Vagina (tissue), 2 donors: ENCODE data around the gene FAM227A. TPM values are rescaled to one million over a fixed set of nuclear protein-coding genes. Genes with fewer than 3 reads are reported as not detected.
"Not testable (repeated sequence)": the region's sequence is repeated elsewhere in the genome, so short reads cannot be mapped to it uniquely, and the experiment has no call there.

Experiments
- DNase-seq, 2 donors: peaks; one replicate each; pipeline ENCODE4 v3.0.0-alpha.2; 2017; ENCODE audit errors: extremely low spot score in 2 of 2
- H3K27ac ChIP-seq: fragments of 200-600 bp; sonication (generic); one replicate; pipeline ENCODE4 v1.5.1; 2019
- H3K27me3 ChIP-seq: fragments of 200-600 bp; sonication (generic); one replicate; pipeline ENCODE4 v1.5.1; 2019
- H3K36me3 ChIP-seq, 2 donors: fragments of 200-600 bp; sonication (generic); one replicate each; pipeline ENCODE4 v1.5.1; 2017 to 2019
- H3K4me1 ChIP-seq: fragments of 200-600 bp; sonication (generic); one replicate; pipeline ENCODE4 v1.5.1; 2019
- H3K4me3 ChIP-seq, 2 donors: fragments of 200-600 bp; sonication (generic); 1 replicate in 1 of 2; 2 replicates in 1 of 2; pipeline ENCODE4 v1.5.1; 2016 to 2019
- H3K9me3 ChIP-seq: fragments of 200-600 bp; sonication (generic); one replicate; pipeline ENCODE4 v1.5.1; 2019
- POLR2A ChIP-seq, 2 donors: fragments of 450-650 bp; IDR thresholded peaks; one replicate each; pipeline ENCODE4 v1.6.1; 2017; ENCODE audit warnings: antibody characterized with exemption in 2 of 2, mild to moderate bottlenecking in 2 of 2, moderate library complexity in 2 of 2
- POLR2AphosphoS5 ChIP-seq, 2 donors: sonication (generic); formaldehyde crosslinking; IDR thresholded peaks; one replicate each; pipeline ENCODE4 v1.9.0; 2017; ENCODE audit warnings: antibody characterized with exemption in 2 of 2, mild to moderate bottlenecking in 2 of 2, low read depth in 1 of 2; ENCODE audit not compliant: insufficient read depth in 1 of 2
- intact Hi-C: fragments of 100-400 bp; cut with DNase I; formaldehyde crosslinking; loops from one replicate; pipeline ENCODE4 v1.15.1; 2023
- total RNA-seq: library from RNA; depleted of rRNA; stranded (reverse); fragments of >200 nt; gene quantifications from one replicate; pipeline ENCODE4 v1.2.3, GENCODE V29; 2016
- TF ChIP-seq, protein P1 (sequence below), 3 experiments: fragments of 450-650 bp in 2 of 3; fragments of 200-600 bp in 1 of 3; sonication (generic) in 1 of 3; IDR thresholded peaks; one replicate each; pipeline ENCODE4 v1.5.1; 2017 to 2019; ENCODE audit warnings: antibody characterized with exemption in 3 of 3, mild to moderate bottlenecking in 2 of 3, moderate library complexity in 2 of 3

The FAM227A gene
- total RNA-seq, 1 donor from 2014 or later, result 0.25 TPM

DNA sequence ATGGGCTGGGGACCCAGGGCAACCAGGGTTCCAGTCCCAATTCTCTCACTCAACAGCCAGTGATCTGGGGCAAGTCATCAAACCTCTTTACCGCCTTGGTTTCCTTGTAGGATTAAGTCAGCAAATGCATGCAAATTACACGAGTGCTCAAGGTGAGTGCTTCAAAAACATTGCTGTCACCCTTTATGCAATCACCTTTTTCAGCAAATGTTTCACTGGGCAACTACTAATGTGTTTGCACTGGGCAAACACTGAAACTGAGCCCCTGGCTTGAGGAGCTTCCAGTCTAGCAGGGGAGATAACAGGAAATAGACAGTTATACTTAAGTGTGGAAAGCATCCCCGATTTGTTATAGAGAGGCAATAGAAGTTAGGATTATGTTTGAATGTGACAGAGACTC is 48.5 kb downstream of the FAM227A start:
- no peak overlapping the region for H3K27ac ChIP-seq
- no peaks in the 10 kb centered on the region for H3K4me1 ChIP-seq
- no peaks in the 10 kb centered on the region for H3K27me3 ChIP-seq
- TF ChIP-seq, protein P1, sequence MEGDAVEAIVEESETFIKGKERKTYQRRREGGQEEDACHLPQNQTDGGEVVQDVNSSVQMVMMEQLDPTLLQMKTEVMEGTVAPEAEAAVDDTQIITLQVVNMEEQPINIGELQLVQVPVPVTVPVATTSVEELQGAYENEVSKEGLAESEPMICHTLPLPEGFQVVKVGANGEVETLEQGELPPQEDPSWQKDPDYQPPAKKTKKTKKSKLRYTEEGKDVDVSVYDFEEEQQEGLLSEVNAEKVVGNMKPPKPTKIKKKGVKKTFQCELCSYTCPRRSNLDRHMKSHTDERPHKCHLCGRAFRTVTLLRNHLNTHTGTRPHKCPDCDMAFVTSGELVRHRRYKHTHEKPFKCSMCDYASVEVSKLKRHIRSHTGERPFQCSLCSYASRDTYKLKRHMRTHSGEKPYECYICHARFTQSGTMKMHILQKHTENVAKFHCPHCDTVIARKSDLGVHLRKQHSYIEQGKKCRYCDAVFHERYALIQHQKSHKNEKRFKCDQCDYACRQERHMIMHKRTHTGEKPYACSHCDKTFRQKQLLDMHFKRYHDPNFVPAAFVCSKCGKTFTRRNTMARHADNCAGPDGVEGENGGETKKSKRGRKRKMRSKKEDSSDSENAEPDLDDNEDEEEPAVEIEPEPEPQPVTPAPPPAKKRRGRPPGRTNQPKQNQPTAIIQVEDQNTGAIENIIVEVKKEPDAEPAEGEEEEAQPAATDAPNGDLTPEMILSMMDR (IDR thresholded peaks at IDR 0.05), result no peak
- no peak for TF ChIP-seq POLR2AphosphoS5 (IDR thresholded peaks at IDR 0.05; ENCODE audit: insufficient read depth in 1 of 2, low read depth in 1 of 2)
- TF ChIP-seq POLR2A (IDR thresholded peaks at IDR 0.05), result no peak
- no peaks in the 10 kb centered on the region for H3K9me3 ChIP-seq
- intact Hi-C loops, result no loop called here
- no peak for DNase-seq
- no peaks in the 10 kb centered on the region for H3K36me3 ChIP-seq
- no peak overlapping the region for H3K4me3 ChIP-seq

DNA sequence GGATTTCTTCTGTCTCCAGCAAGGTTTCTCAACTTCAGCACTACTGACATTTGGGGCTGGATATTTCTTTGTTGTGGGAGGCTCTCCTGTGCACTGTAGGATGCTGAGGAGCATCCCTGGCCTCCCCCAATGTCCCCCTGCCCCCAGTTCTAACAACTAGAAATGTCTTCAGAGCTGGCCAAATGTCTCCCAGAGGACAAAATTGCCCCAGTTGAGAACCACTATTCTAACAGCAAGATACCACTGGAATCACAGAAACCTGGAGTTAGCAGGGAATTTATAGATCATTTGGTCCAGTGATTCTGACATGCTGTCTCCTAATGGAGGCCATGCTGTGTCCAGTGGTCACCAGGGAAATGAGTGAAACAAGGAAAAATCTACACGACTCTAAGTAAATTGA is 54.0 kb downstream of the FAM227A start:
- no peak for DNase-seq
- Histone ChIP-seq H3K36me3 (no peaks in the 10 kb centered on the region), H3K27ac (no peak overlapping the region), H3K4me3 (no peak overlapping the region), H3K9me3 (no peaks in the 10 kb centered on the region), H3K27me3 (no peaks in the 10 kb centered on the region), H3K4me1 (no peaks in the 10 kb centered on the region)
- intact Hi-C loops, result no loop called here
- TF ChIP-seq POLR2AphosphoS5 (IDR thresholded peaks at IDR 0.05; ENCODE audit: insufficient read depth in 1 of 2, low read depth in 1 of 2) (no peak), POLR2A (IDR thresholded peaks at IDR 0.05) (no peak)
- TF ChIP-seq, protein P1 (IDR thresholded peaks at IDR 0.05), result no peak

GRCh38 chr22:38601221-38601764 is 54.9 kb downstream of the FAM227A start:
- Histone ChIP-seq H3K27ac (no peak overlapping the region), H3K4me3 (no peak overlapping the region), H3K9me3 (no peaks in the 10 kb centered on the region), H3K4me1 (no peaks in the 10 kb centered on the region), H3K27me3 (no peaks in the 10 kb centered on the region), H3K36me3 (no peaks in the 10 kb centered on the region)
- DNase-seq, result no peak
- intact Hi-C loops, result no loop called here
- TF ChIP-seq POLR2A (IDR thresholded peaks at IDR 0.05), result no peak
- TF ChIP-seq, protein P1 (IDR thresholded peaks at IDR 0.05), result no peak
- no peak for TF ChIP-seq POLR2AphosphoS5 (IDR thresholded peaks at IDR 0.05; ENCODE audit: insufficient read depth in 1 of 2, low read depth in 1 of 2)

GRCh38 chr22:38599466-38599865 is 56.7 kb downstream of the FAM227A start:
- H3K36me3 ChIP-seq, result no peaks in the 10 kb centered on the region
- intact Hi-C loops, result no loop called here
- no peaks in the 10 kb centered on the region for H3K27me3 ChIP-seq
- H3K27ac ChIP-seq, result no peak overlapping the region
- TF ChIP-seq, protein P1 (IDR thresholded peaks at IDR 0.05), result no peak
- TF ChIP-seq POLR2AphosphoS5 (IDR thresholded peaks at IDR 0.05; ENCODE audit: insufficient read depth in 1 of 2, low read depth in 1 of 2), result no peak
- TF ChIP-seq POLR2A (IDR thresholded peaks at IDR 0.05), result no peak
- DNase-seq, result no peak
- no peaks in the 10 kb centered on the region for H3K4me1 ChIP-seq
- H3K4me3 ChIP-seq, result no peak overlapping the region
- H3K9me3 ChIP-seq, result no peaks in the 10 kb centered on the region

DNA sequence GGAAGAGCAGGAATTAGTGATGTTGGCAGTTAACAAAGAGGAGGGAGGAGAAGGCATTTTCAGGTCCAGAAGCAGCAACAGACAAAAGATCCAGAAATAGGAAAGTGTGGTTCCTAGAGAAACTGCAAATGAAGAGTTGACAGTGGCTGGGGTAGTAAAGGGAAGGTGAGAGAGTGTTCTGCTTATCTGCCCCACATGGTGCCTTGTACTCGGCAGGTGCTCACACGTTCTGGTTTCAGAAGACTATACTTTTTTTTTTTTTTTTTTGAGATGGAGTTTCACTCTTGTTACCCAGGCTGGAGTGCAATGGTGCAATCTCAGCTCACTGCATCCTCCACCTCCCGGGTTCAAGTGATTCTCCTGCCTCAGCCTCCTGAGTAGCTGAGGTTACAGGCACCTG is 73.3 kb downstream of the FAM227A start:
- H3K9me3 ChIP-seq, DNase-seq, H3K36me3 ChIP-seq, H3K27ac ChIP-seq, H3K4me1 ChIP-seq, intact Hi-C loops, H3K4me3 ChIP-seq, H3K27me3 ChIP-seq: not testable (repeated sequence)
